Dermis blood vessel endothelial cell (primary cell): Measurements from ENCODE around the gene SMNDC1. TPM values are rescaled to one million over a fixed set of nuclear protein-coding genes. Genes with fewer than 3 reads are reported as not detected.
"Not testable (repeated sequence)": the region's sequence is repeated elsewhere in the genome, so short reads cannot be mapped to it uniquely, and the experiment has no call there.

Experiments
- DNase-seq: peaks from one replicate; pipeline ENCODE4 v3.0.0; 2010
- total RNA-seq: library from RNA; depleted of rRNA; stranded (reverse); fragments of >200 nt; gene quantifications from 2 replicates; pipeline ENCODE4 v1.2.3, GENCODE V29; 2014

The SMNDC1 gene
- total RNA-seq, 1 donor from 2014 or later = 11.9 TPM

DNA sequence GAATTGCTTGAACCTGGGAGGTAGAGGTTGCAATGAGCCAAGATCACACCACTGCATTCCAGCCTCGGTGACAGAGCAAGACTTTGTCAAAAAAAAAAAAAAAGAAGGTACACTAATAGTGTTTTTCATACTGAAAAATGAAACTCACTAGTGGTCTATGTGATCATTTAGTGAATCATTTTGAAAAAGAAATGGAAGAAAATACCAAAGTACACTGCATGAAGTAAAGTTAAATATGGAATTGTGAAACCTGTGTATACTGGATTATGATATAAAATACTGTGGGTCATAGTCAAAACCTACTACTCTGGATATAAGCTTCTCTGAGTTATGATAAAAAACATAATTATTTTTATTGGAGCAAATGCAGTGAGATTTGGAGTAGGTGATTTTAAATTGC lies 55.2 kb downstream of the SMNDC1 start:
- DNase-seq = not testable (repeated sequence)

DNA sequence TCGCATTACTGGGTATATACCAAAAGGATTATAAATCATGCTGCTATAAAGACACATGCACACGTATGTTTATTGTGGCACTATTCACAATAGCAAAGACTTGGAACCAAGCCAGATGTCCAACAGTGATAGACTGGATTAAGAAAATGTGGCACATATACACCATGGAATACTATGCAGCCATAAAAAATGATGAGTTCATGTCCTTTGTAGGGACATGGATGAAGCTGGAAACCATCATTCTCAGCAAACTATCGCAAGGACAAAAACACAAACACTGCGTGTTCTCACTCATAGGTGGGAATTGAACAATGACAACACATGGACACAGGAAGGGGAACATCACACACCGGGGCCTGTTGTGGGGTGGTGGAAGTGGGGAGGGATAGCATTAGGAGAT lies 56.9 kb downstream of the SMNDC1 start:
- not testable (repeated sequence) for DNase-seq

DNA sequence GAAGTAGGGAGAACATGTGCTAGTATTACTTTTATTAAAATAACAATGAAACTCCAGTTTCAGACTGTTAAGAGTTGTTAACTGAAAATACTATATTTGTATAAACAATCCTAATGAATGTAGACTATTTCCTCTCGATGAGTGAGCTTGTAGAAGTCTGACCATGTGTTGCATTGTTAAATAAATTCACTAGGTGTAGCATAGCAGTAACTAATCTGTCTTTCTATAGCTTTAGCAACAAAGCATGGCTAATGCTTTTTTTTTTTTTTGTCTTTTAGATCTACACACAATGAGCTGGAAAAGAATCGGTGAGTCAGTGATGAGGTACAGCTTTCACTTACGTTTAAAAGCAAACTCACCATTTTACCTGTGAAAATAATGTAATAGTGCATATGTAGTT lies 60.2 kb downstream of the SMNDC1 start:
- peak; percentile 11 for DNase-seq

DNA sequence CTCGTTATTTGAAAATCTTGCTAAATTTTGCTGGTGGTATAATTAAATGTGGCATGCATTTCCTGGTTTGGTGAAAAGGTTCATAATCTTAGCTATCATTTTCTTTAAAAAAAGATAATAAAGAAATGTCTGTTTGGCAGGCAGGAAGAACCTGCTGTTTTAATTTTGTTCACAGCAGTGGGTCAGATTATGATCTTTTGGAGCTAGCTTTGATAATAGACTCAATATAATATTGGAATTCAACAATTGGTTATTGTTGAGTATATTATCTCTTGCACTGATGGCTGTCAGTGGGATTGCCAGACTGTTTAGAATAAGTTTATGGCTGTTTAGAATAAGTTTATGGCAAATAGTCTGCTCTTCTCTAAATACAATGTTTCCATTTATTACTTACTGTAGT lies 62.2 kb downstream of the SMNDC1 start:
- DNase-seq = no peak

DNA sequence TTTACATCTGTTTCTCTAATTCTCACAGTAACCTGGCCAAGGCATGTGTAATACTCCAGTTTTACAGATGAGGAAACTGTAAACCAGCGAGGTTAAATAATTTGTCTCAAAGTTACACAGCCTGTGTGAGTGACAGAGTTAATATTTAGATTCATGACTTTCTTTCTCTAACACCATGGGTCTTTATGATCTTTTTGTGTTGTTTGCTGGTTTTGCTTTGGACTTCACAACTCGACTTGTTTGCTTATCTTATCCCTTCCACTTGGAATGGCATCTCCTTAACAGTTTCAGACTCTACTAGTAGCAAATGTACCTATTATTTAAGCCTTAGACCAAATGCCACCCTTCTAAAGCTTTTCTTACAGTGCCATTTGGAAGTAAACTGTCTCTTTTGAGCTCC lies 62.9 kb downstream of the SMNDC1 start:
- DNase-seq = no peak

GRCh38 chr10:110241407-110241806 lies 63.3 kb downstream of the SMNDC1 start:
- DNase-seq = no peak

Other genes starting within 250 kb of the SMNDC1 start
- gene MXI1, start 97.3 kb downstream of the SMNDC1 start, total RNA-seq = 9.3 and 9.5 TPM in 2 replicates
- 20.9 and 31.3 TPM in 2 replicates for gene DUSP5, start 193.0 kb upstream of the SMNDC1 start, total RNA-seq